ENCODE measurements around the gene CASP7. TPM values are rescaled to one million over a fixed set of nuclear protein-coding genes. Genes with fewer than 3 reads are reported as not detected.
"Not testable (repeated sequence)": the region's sequence is repeated elsewhere in the genome, so short reads cannot be mapped to it uniquely, and the experiment has no call there.

The CASP7 gene
- total RNA-seq = 8.6 TPM

DNA sequence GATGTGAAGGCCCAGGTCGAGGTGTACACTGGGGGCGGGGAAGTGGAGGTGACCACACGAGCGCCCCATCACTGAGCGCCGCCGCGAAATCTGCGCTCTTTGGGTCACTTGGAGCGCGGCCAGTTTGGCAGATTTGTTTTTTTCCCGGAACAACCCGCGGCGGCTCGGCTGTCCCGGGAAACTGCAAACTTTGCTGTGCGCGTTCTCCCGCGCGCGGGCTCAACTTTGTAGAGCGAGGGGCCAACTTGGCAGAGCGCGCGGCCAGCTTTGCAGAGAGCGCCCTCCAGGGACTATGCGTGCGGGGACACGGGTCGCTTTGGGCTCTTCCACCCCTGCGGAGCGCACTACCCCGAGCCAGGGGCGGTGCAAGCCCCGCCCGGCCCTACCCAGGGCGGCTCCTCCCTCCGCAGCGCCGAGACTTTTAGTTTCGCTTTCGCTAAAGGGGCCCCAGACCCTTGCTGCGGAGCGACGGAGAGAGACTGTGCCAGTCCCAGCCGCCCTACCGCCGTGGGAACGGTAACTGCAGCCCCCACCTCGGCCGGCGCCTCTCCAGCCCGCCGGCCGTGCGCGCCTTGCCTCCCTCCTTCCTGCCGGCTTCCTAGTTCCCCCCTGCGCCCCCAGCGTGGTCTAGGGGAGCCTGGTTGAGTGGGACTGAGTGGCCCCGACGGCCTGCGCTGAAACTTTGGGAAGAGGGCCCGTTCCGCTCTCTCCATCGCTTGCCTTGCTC lies at the start of gene CASP7:
TSS of gene CASP7 (plus strand) at position 450 of the 727 bp plus-strand sequence. CDS start 17,582 bp downstream, outside the sequence.
- DNase-seq (ENCODE audit: low read depth in 2 of 3, low spot score in 2 of 3) = peak; percentile 41 to 96 (median 94)

DNA sequence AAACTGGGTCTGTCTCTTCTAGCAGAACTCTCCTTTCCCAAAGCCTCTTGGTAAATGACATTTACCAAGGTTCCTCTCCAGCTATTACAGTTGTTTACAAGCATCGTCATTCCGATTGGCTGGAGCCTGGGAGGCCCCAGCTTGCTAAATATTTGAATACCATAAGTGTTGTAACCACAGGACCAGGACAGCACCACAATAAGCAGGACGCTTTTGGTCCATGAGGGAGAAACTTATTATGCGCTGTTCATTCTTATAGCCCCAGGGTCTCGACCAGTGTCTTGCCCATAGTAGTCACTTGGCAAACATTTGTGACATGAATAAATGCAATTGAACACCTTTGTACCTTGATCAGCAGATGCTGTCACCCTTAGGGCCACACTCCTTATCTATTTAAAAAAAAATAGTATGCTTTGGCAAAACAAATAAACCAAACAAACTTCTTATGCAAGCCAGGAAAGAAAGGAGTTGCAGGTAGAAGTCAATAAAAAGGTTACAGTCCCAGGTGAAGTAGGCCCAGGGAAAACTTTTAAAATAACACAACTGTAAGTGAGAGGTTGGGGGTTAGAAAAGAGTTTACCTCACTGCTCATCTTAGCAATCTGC lies 48.7 kb upstream of the CASP7 start:
- no peak for DNase-seq (ENCODE audit: low read depth in 2 of 3, low spot score in 2 of 3)

DNA sequence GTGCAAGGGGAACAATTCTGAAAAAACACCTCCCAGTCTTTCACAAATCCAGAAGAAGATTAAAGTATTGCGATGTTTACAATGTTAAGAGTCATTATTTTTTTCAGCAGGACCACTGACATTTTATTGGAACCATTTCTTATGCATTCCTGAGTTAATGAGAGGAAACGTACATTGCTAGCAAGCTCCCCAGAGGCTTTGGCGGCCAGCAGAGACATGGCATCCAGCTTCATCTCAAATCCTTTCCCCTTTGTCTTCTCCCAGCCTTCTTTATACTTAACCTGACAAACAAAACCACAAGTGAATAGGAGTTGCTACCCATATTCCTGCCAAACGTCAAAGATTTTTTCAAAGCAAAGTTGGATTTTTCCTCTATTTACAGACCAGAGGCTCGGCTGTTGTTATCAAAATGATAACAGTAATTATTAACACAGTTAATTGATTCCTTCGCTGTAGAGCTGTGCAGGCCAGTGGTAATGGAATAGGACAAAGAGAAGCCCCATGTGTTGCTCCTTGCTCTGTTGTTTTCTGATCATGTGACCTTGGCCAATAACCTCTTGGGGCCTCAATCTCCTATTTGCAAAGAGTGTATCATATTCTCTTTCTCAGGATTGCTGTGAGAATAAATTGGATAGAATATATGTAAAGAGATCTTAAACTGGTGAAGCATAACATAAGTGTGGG lies 47.9 kb upstream of the CASP7 start:
- DNase-seq (ENCODE audit: low read depth in 2 of 3, low spot score in 2 of 3) = no peak

DNA sequence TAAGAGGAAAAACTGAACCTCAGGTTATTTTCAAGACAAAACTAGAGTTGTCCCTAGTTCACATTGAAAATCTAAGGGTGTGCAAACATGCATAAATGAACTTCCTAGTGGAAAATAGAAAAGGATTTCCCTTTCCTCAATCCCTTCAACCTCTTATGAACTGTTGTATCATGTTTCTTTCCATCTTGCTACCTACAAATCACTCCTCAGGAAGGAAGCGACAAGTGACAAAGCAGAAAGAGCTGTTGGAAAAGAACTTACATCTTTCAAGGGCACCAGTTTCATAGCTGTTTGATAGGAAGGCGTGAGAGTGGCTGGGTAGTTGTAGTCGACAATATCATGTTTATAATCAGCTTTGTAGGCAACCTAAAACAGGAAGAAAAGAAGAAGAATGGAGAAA lies 39.7 kb upstream of the CASP7 start:
- no peak for DNase-seq (ENCODE audit: low read depth in 2 of 3, low spot score in 2 of 3)

- no peak for DNase-seq (ENCODE audit: low read depth in 2 of 3, low spot score in 2 of 3)
Observed at GRCh38 chr10:113641702-113642101, 38.0 kb upstream of the CASP7 start.

DNA sequence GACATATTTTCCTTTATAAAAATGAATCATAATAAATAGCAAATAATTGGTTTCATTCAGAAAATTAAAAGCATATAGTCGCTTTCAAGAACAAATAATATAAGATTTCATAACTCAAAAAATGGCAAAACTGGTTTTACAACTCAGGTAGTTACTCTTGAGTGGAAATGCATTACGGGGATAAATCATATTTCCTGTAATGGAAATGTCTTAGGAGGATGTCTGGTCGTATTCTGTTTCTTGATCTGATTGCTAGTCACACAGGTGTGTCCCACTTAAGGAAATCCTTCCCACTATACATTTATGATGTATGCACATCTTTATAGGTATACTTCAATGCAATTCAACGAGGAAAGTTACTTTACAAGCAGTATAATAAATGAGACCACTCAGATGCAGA lies 36.5 kb upstream of the CASP7 start:
- DNase-seq (ENCODE audit: low read depth in 2 of 3, low spot score in 2 of 3) = no peak

GRCh38 chr10:113644185-113645120 lies 35.3 kb upstream of the CASP7 start:
- no peak for DNase-seq (ENCODE audit: low read depth in 2 of 3, low spot score in 2 of 3)

- DNase-seq (ENCODE audit: low read depth in 2 of 3, low spot score in 2 of 3) = no peak
Observed at GRCh38 chr10:113646336-113647201, 33.1 kb upstream of the CASP7 start.

DNA sequence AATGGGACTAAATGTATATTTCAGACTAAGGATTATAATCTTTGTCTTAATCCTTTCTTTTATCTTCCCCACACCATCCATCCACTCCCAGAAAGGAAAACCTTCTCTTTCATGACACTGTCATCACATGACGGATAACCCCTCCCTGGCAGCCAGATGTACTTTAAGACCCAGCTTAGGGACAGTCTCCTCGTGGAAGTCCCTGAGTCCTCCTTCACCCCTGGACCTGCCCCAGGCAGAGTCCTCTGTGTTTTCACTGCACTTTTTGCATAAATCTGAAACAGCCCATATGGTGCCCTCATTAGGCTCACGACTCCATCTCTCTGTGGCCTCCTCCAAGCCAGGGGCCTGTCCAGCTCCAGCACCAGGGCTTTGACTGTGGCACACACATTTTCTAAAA lies 31.9 kb upstream of the CASP7 start:
- no peak for DNase-seq (ENCODE audit: low read depth in 2 of 3, low spot score in 2 of 3)

GRCh38 chr10:113648478-113648877 lies 31.2 kb upstream of the CASP7 start:
- no peak for DNase-seq (ENCODE audit: low read depth in 2 of 3, low spot score in 2 of 3)

- no peak for DNase-seq (ENCODE audit: low read depth in 2 of 3, low spot score in 2 of 3)
Observed at GRCh38 chr10:113650172-113650571, 29.5 kb upstream of the CASP7 start.

- no peak for DNase-seq (ENCODE audit: low read depth in 2 of 3, low spot score in 2 of 3)
Observed at GRCh38 chr10:113651021-113651420, 28.7 kb upstream of the CASP7 start.

DNA sequence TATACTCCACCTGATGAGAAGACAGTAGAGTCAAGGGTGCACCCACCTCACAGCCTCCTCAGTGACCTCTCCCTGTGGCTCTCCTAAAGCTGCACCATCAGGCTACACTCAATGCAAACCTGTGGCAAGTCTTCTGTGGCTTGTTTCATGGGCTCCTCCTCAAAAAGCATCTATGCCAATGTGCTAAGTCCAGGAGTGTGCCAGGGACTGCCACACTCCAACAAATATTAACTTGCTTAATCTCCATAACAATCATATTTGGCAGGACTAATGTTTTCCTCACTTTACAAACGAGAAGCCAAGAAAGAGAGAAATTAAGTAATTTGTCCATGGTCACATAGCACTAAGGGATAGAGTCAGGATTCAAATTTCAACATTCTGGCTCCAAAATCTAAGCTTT lies 27.8 kb upstream of the CASP7 start:
- DNase-seq (ENCODE audit: low read depth in 2 of 3, low spot score in 2 of 3) = no peak

DNA sequence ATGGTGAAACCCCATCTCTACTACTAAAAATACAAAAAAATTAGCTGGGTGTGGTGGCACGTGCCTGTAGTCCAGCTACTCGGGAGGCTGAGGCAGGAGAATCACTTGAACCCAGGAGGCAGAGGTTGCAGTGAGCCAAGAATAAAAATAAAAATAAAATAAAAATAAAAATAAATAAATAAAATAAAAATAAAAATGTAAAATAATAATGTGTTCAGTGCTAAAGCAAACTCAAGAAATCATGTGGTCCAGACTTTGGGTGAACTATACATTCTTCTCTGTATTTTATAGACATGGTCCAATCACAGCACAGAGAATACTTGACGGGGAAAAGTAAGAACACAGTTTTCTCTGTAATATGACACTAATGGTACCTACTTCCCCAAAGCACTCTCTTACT lies 27.3 kb upstream of the CASP7 start:
- not testable (repeated sequence) for DNase-seq (ENCODE audit: low read depth in 2 of 3, low spot score in 2 of 3)

GRCh38 chr10:113656896-113657295 lies 22.8 kb upstream of the CASP7 start:
- no peak for DNase-seq (ENCODE audit: low read depth in 2 of 3, low spot score in 2 of 3)

DNA sequence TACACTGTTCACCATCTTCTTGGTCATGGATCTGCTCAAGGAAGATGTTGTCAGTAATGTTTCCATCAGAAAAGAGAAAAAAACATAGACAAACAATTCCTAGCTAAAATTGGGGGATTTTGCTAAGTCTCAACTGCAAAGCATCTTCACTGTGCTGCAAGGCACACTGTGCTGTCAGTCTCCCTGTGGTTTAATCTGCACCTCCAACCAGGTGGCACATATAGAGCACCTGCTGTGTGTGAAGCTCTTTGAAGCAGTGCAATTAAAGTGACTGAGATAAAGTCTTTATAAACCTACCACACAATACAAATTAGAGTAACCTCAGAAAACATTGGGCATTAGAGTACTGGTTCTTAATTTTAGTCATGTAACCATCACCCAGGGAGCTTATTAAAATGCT lies 22.2 kb upstream of the CASP7 start:
- no peak for DNase-seq (ENCODE audit: low read depth in 2 of 3, low spot score in 2 of 3)

DNA sequence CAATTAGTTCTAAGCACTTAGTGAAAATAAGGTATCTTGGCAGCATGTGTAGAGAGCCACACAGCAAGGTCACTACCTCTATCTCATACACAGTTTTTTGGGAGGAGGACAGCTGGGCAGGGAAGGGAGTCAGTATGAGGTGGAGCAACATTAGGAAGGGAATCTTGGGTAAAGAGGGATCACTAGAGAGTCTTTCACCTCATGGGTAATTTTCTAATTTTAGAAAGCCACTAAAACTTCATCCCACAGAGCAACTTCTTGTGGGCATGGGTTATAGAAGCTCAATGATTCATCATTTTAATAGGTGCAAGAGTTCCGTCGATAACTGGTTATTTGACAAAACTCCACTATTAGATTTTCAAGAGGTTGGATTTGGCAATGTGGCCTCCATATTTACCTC lies 18.4 kb upstream of the CASP7 start:
- DNase-seq (ENCODE audit: low read depth in 2 of 3, low spot score in 2 of 3) = no peak

- DNase-seq (ENCODE audit: low read depth in 2 of 3, low spot score in 2 of 3) = no peak
Observed at GRCh38 chr10:113663142-113663541, 16.6 kb upstream of the CASP7 start.

- no peak for DNase-seq (ENCODE audit: low read depth in 2 of 3, low spot score in 2 of 3)
Observed at GRCh38 chr10:113663908-113664307, 15.8 kb upstream of the CASP7 start, which contains the start of gene NRAP. TSS of gene NRAP (minus strand) at chr10:113664041. CDS start at chr10:113663882, 159 bp downstream.

- DNase-seq (ENCODE audit: low read depth in 2 of 3, low spot score in 2 of 3) = no peak
Observed at GRCh38 chr10:113665352-113665751, 14.4 kb upstream of the CASP7 start.

Data from hematopoietic multipotent progenitor cell (in vitro differentiated cells).